GM11168 (cell line): ENCODE measurements around the gene BRD9.
"Not testable (repeated sequence)": the region's sequence is repeated elsewhere in the genome, so short reads cannot be mapped to it uniquely, and the experiment has no call there.

Experiments used
- in situ Hi-C: fragments of 300-500 bp; cut with MboI; formaldehyde crosslinking; loops from one replicate; pipeline ENCODE4 v1.12.0; 2022; ENCODE audit warnings: low sequenced_read_pairs; ENCODE audit not compliant: unreplicated experiment

The BRD9 gene

DNA sequence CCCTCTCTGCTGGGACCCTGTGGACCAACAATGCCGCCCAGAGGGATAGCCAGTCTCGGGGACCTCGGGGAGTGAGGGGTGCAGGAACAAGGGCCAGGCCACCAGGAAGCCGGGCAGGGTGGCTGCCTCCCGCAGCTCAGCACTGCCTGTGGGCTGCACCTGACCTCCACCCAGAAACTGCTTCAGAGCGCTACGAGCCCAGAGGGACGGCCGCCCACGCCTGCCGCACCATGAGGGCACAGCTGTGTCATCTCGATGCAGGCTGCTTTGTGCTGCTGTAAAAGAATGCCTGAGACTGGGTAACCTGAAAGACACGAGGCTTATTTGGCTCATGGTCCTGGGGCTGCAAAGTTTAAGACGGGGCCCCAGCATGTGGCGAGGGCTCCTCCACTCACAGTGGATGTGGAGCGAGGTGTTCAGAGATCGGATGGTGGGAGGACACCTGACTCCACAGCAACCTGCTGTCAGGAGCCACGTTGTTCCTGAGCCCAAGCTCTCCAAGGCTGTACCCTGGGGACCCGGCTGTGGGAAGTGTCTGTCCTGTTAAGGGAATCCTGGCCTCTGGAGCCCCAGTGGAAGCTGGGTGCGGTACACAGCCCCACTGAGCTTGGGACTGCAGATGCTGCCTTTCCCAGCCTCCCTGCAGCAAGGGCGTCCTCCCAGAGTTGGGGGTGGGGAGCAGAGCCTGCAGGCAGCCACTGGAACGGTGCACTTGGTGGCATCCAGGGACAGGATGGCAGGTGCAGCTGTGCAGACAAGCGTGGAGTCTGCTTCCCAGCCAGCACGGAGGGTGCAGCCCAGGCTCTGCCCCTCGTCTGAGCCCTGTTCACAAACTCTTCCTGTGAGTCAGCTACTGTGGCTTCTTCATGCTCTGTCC lies 30.0 kb downstream of the BRD9 start:
- in situ Hi-C loops, result no loop called here

DNA sequence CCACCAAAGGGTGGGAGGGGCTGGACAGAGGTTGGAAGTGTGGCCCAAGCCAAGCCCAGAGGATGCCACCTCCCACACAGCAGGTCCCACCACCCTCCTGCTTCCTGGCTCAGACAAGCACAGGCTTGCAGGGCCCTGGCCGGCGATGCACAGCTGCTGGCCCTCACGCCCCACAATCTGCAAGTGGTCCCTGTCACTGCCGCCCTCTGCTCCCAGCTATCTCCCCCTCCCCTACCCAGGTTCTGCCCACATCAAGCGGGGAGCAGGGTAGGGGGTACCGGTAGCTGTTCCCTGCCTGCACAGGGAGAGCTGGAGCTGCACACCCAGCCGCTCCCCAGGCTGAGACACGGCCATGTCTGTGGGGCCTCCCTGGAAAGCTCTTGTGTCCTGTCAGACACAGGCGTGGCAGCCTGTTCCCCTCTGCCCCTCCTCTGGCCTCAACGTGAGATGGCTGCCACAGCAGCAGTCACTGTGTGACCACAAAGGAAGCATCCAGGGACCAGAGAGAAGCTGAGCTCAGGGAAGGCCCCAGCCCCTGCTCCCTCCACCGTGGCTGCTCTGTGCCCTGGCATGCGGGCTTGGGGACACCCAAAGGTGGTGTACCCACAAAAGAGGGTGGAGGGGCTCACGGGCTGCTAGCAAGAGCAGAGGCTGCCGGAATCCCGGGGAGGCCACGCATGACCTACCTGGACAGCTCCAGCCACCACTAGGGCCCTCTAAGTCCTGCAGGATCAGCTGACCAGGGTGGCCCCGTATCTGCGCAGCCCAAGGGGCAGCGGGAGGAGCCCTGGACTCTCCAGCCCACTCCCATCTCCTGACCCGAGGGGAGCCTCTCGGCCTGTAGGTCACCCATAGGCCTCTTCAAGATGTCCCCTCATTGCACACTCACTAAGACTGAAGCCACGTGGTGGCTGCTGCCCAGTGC lies 30.9 kb downstream of the BRD9 start:
- in situ Hi-C loops, result no loop called here

DNA sequence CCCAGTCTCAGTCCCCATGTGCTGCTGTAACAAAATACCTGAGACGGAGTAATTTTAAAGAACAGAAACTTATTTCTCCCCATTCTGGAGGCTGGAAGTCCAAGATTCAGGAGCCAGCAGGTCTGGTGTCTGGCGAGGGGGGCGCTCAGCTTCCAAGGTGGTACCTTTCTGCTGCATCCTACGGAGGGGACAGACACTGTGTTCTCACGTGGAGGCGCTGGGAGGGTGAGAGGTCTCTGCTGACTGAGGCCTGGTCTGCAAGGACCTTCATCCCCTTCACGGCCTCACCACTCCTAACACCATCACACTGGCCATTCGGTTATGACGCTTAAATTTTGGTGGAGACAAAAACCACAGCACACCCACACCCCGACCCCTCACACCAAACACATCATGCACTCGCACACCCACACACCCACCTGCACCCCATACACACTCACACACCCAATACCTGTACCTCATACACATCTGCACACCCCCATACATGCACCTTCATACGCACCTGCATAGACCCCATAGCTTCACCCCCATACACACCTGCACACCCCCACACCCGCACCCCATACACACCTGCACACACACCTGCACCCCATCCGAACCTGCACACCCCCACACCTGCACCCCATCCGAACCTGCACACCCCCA lies 32.0 kb downstream of the BRD9 start:
- in situ Hi-C loops, result no loop called here

DNA sequence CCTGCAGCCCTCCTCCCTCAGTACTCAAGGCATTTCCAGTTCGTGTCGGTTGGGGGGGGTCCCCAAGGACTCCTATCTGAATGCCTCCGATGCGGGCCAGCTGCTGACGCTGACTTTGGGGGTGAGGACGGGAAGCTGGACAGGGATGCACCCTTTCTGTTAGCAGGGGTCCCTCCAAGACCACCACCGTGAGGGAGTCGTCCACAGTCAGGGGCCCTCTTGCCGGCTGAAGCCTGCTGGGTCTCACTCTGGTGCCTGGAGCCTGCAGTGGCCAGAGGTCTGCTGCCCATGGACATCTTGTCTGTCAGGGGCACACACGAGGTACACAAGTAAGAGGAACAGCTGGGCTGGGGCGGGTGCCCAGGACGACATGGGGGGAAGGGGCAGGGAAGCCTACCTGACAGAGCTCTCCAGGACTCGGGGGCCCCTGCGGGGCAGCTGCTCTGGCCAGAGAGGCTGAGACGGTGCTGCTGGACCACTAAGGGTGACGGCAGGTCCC lies 32.8 kb downstream of the BRD9 start:
- in situ Hi-C loops, result no loop called here

DNA sequence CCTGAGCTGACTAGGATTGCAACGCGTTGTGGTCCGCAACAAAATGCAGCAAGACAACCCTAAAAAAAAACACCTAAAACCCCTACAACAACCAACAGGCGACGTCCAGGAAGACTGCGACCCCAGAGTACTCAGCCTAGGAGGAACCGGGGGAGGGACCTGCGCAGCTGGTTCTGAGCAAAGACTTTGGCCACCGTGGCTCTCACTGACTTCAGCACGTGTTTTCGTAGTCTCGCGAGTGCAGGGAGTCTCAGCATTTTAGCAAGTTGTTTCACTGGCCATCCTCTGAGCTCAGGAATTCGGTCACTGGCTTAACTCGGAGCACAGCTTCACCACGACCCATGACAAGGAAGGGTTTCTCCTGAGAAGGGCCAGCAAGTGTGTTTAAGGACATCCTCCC lies 33.2 kb downstream of the BRD9 start:
- in situ Hi-C loops, result no loop called here

DNA sequence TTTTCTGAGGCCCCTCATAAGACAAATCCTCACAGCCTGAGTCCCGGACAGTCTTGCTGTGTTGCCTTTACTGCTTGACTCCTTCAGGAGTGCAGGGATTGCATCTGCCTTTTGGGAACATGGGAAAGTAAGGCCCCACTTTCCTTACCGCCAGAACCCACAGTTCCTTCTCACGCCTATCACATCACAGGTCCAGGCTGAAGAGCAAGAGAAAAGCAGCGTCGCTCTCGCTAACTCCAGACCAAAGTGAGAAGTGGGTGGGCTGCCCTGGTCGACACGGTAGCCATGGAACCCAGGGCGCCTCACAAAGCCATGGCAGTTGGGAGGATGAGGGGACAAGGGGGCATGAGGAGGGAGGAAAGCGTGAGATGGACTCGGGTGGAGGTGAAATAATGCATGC lies 33.9 kb downstream of the BRD9 start:
- in situ Hi-C loops, result no loop called here

DNA sequence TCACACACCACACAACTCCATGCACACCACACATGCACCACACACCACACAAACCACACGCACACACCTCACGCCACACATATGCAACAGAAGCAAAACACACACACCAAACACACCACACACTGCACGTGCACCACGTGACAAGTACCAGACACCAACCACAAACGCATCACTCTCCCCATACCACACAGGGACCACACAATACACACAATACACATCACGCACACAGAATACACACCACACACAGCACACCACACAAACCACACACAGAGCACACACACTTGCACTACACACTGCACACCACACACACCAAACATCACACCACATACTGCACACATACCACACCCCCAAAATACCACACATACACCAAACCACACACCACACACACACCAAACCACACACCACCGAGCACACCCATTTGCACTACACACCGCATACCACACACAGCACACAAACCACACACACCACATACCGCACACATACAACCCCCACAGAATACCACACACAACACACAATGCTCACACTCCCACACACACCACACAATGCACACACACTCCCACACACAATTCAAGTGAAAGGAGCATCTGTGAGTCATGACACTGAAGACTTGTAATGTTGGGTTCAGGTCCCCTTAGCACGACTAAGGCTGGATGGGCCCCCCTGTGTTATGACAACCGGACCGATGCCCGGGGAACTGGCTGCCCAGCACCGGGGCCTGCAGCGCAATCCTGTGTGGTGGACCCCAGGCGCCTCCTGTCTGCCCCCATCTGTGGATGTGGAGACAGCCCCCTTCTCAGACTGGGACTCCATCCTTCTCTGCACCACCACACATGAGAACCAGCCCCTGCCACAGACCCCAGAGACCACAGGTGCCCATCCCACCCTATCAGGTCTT lies 35.8 kb downstream of the BRD9 start:
- in situ Hi-C loops, result no loop called here

DNA sequence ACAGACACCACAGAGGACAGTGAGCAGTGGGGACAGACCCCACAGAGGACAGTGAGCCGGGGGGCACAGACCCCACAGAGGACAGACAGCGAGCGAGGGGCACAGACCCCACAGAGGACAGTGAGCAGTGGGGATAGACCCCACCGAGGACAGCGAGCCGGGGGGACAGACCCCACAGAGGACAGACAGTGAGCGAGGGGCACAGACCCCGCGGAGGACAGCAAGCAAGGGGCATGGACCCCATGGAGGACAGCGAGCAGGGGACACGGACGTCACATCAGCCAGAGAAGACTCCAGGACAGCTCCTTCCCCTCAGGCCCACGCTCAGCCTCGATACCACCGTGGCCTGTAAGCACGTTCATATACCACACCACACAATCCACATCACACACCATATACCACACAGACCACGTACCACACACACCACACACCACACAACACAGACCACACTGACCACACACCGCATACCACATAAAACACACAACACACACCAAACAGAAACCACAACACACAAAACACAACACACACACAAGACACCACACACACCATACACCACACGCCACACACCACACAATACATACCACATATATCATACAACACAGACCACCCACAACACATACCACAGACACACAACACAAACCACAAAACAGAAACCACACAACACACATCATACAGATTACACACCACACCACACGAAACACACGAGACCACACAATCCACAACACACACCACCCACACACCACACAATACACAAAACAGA lies 36.6 kb downstream of the BRD9 start:
- in situ Hi-C loops, result no loop called here

DNA sequence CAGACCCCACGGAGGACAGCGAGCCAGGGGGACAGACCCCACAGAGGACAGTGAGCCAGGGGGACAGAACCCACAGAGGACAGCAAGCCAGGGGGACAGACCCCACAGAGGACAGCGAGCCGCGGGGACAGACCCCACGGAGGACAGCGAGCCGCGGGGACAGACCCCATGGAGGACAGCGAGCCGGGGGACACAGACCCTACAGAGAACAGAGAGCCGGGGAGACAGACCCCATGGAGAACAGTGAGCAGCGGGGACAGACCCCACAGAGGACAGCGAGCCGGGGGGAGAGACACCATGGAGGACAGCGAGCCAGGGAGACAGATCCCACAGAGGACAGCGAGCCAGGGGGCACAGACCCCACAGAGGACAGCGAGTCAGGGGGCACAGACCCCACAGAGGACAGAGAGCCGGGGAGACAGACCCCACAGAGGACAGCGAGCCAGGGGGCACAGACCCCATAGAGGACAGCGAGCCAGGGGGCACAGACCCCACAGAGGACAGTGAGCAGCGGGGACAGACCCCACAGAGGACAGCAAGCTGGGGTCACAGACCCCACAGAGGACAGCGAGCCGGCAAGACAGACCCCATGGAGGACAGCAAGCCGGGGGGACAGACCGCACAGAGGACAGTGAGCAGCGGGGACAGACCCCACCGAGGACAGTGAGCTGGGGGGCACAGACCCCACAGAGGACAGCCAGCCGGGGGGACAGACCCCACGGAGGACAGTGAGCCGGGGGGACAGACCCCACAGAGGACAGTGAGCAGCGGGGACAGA lies 37.4 kb downstream of the BRD9 start:
- in situ Hi-C loops, result no loop called here

DNA sequence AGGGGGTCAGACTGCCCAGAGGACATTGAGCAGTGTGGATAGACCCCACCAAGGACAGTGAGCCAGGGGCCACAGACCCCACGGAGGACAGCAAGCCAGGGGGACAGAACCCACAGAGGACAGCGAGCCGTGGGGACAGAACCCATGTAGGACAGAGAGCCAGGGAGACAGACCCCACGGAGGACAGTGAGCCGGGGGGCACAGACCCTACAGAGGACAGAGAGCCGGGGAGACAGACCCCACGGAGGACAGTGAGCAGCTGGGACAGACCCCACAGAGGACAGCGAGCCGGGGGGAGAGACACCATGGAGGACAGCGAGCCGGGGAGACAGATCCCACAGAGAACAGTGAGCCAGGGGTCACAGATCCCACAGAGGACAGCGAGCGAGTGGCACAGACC lies 38.4 kb downstream of the BRD9 start:
- in situ Hi-C loops, result no loop called here

DNA sequence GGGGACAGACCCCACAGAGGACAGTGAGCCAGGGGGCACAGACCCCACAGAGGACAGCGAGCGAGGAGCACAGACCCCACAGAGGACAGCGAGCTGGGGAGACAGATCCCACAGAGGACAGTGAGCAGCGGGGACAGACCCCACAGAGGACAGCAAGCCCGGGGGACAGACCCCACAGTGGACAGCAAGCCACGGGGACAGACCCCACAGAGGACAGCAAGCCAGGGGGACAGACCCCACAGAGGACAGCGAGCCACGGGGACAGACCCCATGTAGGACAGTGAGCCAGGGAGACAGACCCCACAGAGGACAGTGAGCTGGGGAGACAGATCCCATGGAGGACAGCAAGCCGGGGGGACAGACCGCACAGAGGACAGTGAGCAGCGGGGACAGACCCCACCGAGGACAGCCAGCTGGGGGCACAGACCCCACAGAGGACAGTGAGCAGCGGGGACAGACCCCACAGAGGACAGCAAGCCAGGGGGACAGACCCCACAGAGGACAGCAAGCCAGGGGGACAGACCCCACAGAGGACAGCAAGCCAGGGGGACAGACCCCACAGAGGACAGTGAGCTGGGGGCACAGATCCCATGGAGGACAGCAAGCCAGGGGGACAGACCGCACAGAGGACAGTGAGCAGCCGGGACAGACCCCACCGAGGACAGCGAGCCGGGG lies 39.0 kb downstream of the BRD9 start:
- in situ Hi-C loops, result not testable (repeated sequence)

DNA sequence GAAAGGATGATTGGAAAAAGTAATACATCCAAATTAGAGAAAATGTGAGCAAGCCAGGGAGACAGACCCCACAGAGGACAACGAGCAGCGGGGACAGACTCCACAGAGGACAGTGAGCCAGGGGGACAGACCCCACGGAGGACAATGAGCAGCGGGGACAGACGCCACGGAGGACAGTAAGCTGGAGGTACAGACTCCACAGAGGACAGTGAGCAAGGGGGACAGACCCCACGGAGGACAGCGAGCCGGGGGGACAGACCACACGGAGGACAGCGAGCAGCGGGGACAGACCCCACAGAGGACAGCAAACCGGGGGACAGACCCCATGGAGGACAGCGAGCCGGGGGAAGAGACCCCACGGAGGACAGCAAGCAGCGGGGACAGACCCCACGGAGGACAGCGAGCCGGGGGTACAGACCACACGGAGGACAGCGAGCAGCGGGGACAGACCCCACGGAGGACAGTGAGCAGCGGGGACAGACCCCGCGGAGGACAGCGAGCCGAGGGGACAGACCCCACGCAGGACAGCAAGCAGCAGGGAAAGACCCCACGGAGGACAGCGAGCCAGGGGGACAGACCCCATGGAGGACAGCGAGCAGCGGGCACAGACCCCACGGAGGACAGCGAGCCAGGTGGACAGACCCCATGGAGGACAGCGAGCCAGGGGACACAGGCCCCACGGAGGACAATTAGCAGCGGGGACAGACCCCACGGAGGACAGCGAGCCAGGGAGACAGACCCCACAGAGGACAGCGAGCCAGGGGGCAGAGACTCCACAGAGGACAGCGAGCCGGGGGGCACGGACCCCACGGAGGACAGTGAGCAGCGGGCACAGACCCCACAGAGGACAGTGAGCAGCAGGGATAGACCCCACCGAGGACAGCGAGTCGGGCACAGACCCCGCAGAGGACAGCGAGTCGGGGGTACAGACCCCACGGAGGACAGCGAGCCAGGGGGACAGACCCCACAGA lies 39.9 kb downstream of the BRD9 start:
- in situ Hi-C loops, result no loop called here

DNA sequence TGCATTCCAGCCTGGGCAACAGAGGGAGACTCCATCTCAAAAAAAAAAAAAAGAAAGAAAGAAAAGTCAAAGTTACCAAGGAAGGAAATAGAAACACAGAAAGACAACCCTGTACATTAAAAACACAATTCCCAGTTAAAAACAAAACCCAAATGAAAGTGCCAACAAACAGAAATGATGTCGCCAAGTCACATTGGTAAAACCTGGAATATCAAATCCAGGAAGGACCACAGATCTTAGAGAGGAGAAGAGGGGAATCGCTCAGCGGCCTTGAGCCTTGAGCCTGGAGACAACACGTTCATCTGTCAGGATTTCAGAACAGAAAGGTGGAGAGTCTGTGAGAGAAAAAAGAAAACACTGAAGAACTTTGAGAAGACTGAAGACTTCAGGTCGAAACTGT lies 40.6 kb downstream of the BRD9 start:
- in situ Hi-C loops, result no loop called here

DNA sequence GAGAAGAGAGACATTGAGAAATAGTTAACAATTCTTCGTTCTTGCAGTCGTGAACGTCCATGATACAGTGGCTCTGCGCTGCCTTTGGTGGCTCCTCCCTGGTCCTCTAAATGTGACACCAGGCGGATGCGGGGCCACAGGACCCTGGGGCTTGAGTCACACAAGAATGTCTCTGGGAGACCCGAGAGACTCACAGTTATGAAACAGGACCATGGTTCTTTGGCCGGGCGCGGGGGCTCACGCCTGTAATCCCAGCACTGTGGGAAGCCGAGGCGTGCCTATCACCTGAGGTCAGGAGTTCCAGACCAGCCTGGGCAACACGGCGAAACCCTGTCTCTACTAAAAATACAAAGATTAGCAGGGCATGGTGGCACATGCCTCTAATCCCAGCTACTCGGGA lies 41.0 kb downstream of the BRD9 start:
- in situ Hi-C loops, result no loop called here

DNA sequence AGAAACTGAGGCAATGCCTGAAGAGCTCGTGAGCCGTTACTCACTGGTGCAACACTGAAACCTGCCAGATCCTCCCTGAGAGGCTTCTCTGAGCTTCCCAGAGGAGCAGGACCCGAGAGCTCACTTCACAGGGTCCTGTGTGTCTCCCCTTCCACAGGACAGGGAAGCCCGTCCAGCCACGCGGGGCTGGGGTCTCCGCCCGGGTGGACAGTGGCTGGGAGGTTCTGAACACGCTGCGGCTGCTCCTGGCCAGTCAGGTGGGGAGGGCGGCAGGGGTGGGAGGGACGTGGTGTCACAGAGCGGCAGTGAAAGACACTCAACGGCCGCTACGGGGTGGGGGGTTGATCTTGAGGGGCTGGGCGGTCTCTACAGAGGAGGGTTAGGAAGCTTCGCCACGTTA lies 41.5 kb downstream of the BRD9 start:
- in situ Hi-C loops, result no loop called here

DNA sequence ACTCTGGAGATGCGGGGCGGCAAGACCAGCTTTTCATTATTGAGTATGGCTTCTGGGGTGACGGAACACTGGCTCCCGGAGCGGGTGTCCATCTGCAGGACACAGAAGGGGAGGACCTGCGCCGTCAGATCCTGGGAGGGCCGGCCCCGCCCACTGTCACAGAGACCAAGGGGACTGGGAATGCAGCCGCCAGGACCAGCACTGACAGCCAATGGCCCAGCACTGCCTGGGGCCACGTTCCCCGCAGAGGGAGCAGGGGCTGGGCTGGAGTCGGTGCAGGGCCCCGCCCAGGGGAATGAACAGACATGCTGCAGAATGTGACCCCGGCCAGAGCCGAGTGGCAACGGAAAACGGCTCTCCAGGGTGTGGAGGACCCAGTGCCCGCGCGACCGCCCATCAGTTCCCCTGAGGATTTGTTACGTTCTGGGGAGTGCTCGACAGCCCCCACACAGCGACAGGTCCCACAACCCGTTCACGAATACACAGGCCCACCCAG lies 42.0 kb downstream of the BRD9 start, which contains the start of gene ZDHHC11:
Gene ZDHHC11, minus strand, starts transcription at position 476 of the 496 bp plus-strand sequence. Its CDS starts 384 bp downstream, at position 92.
- in situ Hi-C loops, result no loop called here
